ENCODE results near the gene S100A1.

DNA sequence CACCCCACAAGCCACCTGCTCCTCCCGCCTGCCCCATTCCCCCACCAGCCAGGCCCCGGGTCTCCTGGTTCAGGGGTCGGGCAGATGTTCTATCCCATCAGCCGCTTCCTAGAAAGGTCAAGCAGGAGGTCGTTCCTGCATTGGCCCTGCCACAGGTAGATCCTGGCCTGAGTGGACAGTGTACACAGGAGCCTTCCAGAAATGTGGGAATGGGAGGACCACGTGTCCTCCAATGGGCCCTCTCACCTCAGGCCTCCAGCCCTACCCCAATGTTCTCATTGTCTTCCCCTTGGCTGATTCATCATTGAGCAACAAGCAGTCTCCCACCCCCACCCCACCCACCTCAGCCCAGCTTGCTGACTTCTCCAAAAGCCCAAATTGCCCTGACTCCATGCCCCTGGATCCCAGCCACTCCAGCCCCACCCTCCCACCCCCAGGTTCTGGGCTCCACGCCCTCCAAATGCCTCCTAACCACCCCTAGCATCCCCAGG is 17.4 kb upstream of the S100A1 start:
- TF ChIP-seq, protein P1, sequence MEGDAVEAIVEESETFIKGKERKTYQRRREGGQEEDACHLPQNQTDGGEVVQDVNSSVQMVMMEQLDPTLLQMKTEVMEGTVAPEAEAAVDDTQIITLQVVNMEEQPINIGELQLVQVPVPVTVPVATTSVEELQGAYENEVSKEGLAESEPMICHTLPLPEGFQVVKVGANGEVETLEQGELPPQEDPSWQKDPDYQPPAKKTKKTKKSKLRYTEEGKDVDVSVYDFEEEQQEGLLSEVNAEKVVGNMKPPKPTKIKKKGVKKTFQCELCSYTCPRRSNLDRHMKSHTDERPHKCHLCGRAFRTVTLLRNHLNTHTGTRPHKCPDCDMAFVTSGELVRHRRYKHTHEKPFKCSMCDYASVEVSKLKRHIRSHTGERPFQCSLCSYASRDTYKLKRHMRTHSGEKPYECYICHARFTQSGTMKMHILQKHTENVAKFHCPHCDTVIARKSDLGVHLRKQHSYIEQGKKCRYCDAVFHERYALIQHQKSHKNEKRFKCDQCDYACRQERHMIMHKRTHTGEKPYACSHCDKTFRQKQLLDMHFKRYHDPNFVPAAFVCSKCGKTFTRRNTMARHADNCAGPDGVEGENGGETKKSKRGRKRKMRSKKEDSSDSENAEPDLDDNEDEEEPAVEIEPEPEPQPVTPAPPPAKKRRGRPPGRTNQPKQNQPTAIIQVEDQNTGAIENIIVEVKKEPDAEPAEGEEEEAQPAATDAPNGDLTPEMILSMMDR (conservative IDR thresholded peaks at IDR 0.05; ENCODE audit: low read length), result no peak
- TF ChIP-seq EZH2phosphoT487 (IDR thresholded peaks at IDR 0.05; ENCODE audit: borderline replicate concordance), result no peak

Data from Loucy (cell line).